GM12878 (cell line): ENCODE data around the gene LARGE1. TPM values are rescaled to one million over a fixed set of nuclear protein-coding genes. Genes with fewer than 3 reads are reported as not detected.

ENCODE experiments used
- ATAC-seq: fragments of 200-7000 bp; cut with Tn5 transposase; 3 replicates; pipeline ENCODE4 v1.9.1; 2020; ENCODE audit warnings: mild to moderate bottlenecking, moderate library complexity
- BruUV-seq: library from RNA; stranded (reverse); fragments of 400-500 nt; replicated peaks from 2 replicates; lab custom pipeline; 2021; lab: Mats Ljungman, UMichigan
- CTCF ChIA-PET: fragments of 300-600 bp; sonication (Branson Sonifier 250); formaldehyde crosslinking; extraction: SDS; loops from one replicate; lab custom pipeline; 2021; ENCODE audit warnings: inconsistent platforms; lab: Yijun Ruan, JAX
- POLR2A ChIA-PET: fragments of 350-600 bp; formaldehyde crosslinking; extraction: SDS; loops from one replicate; lab custom pipeline; 2021; ENCODE audit warnings: inconsistent platforms; lab: Charles Lee
- RAD21 ChIA-PET: fragments of 300-600 bp; sonication (Branson Sonifier 250); formaldehyde crosslinking; loops from one replicate; lab custom pipeline; 2023; ENCODE audit warnings: antibody characterized with exemption; ENCODE audit not compliant: unreplicated experiment; lab: Charles Lee
- SMC1A ChIA-PET: fragments of 300-600 bp; sonication (Branson Sonifier 250); formaldehyde crosslinking; loops from one replicate; lab custom pipeline; 2023; ENCODE audit not compliant: unreplicated experiment, uncharacterized antibody; lab: Charles Lee
- DNase-seq: peaks from one replicate; pipeline ENCODE4 v3.0.0-alpha.2; 2011; ENCODE audit warnings: low read depth, low spot score
- FAIRE-seq: peaks from 3 replicates; lab custom pipeline; 2011; peaks lifted over from hg19 to GRCh38; lab: Jason Lieb, UNC
- H2AFZ ChIP-seq: 2 replicates; pipeline ENCODE4 v1.6.0; 2011; ENCODE audit warnings: low read depth, low read length, control low read depth; ENCODE audit not compliant: control insufficient read depth
- H3K27ac ChIP-seq: 2 replicates; pipeline ENCODE4 v1.5.1; 2011; ENCODE audit warnings: control low read depth; ENCODE audit not compliant: control insufficient read depth, insufficient read depth
- H3K27me3 ChIP-seq, 2 experiments: replicated peaks in 1 of 2; 2 replicates each; pipeline versions ENCODE4 v1.6.0 to v1.6.1; 2011; ENCODE audit warnings: low read length in 1 of 2; ENCODE audit not compliant: control insufficient read depth in 2 of 2, insufficient read depth in 2 of 2
- H3K36me3 ChIP-seq, 2 experiments: 2 replicates each; pipeline ENCODE4 v1.5.1; 2011; ENCODE audit warnings: low read length in 1 of 2; ENCODE audit not compliant: control insufficient read depth in 2 of 2, insufficient read depth in 2 of 2
- H3K4me1 ChIP-seq: 2 replicates; pipeline ENCODE4 v1.6.1; 2011; ENCODE audit warnings: mild to moderate bottlenecking, low read length, moderate library complexity, mixed read lengths; ENCODE audit not compliant: control insufficient read depth, insufficient read depth
- H3K4me2 ChIP-seq: 2 replicates; pipeline ENCODE4 v1.6.0; 2011; ENCODE audit warnings: control low read depth; ENCODE audit not compliant: control insufficient read depth, insufficient read depth
- H3K4me3 ChIP-seq: fragments of 200-600 bp; sonication (generic); 2 replicates; pipeline ENCODE4 v1.5.1; 2016
- H3K79me2 ChIP-seq: 2 replicates; pipeline ENCODE4 v1.6.0; 2011; ENCODE audit warnings: low read length; ENCODE audit not compliant: control insufficient read depth, insufficient read depth
- H3K9ac ChIP-seq: 2 replicates; pipeline ENCODE4 v1.8.0; 2011; ENCODE audit warnings: low read length, control low read depth, mixed read lengths; ENCODE audit not compliant: control insufficient read depth, insufficient read depth
- H3K9me3 ChIP-seq: replicated peaks from 3 replicates; pipeline ENCODE4 v1.5.1; 2011; ENCODE audit warnings: mild to moderate bottlenecking, low read length; ENCODE audit not compliant: control insufficient read depth, insufficient read depth
- H4K20me1 ChIP-seq: 2 replicates; pipeline ENCODE4 v1.6.0; 2011; ENCODE audit not compliant: control insufficient read depth, insufficient read depth
- ATF3 ChIP-seq: IDR thresholded peaks from 2 replicates; pipeline ENCODE4 v1.6.1; 2011; ENCODE audit warnings: low read depth, mild to moderate bottlenecking, low read length, moderate library complexity, borderline replicate concordance; ENCODE audit errors: extremely low read depth
- BCL11A ChIP-seq: IDR thresholded peaks from 2 replicates; pipeline ENCODE4 v1.6.1; 2011; ENCODE audit warnings: low read depth, low read length
- BRCA1 ChIP-seq: IDR thresholded peaks from 2 replicates; pipeline ENCODE4 v1.6.1; 2011; ENCODE audit warnings: low read depth, low read length, improper control_type of control experiment
- IKZF2 ChIP-seq, 2 experiments: fragments of 450-650 bp; IDR thresholded peaks; 2 replicates each; pipeline ENCODE4 v1.6.1; 2017; ENCODE audit warnings: mild to moderate bottlenecking in 2 of 2, moderate library complexity in 2 of 2
- IRF5 ChIP-seq: fragments of 450-650 bp; IDR thresholded peaks from 2 replicates; pipeline ENCODE4 v1.6.1; 2017; ENCODE audit warnings: borderline replicate concordance
- MEF2A ChIP-seq: IDR thresholded peaks from 2 replicates; pipeline ENCODE4 v1.6.1; 2011; ENCODE audit warnings: low read depth, mild to moderate bottlenecking, low read length, moderate library complexity; ENCODE audit not compliant: insufficient read depth
- NR2F1 ChIP-seq: fragments of 450-650 bp; conservative IDR thresholded peaks from 2 replicates; pipeline ENCODE4 v1.6.1; 2017; ENCODE audit warnings: mild to moderate bottlenecking
- PRDM15 ChIP-seq: fragments of 450-650 bp; formaldehyde crosslinking; IDR thresholded peaks from 2 replicates; pipeline ENCODE4 v1.4.0; 2020; ENCODE audit warnings: mild to moderate bottlenecking, moderate library complexity
- RBBP5 ChIP-seq: fragments of 200-600 bp; sonication (generic); conservative IDR thresholded peaks from 2 replicates; pipeline ENCODE4 v1.6.1; 2016
- SRF ChIP-seq, 2 experiments: IDR thresholded peaks; 2 replicates each; pipeline ENCODE4 v1.6.1; 2011; ENCODE audit warnings: low read depth in 2 of 2, low read length in 2 of 2, mild to moderate bottlenecking in 1 of 2, moderate library complexity in 1 of 2
- STAT1 ChIP-seq: fragments of 450-650 bp; conservative IDR thresholded peaks from 2 replicates; pipeline ENCODE4 v1.6.1; 2014; ENCODE audit warnings: antibody characterized with exemption, mild to moderate bottlenecking
- WRNIP1 ChIP-seq: IDR thresholded peaks from 2 replicates; pipeline ENCODE4 v1.6.1; 2011; ENCODE audit warnings: low read depth, low read length, improper control_type of control experiment, borderline replicate concordance
- ZSCAN29 ChIP-seq: fragments of 450-650 bp; IDR thresholded peaks from 2 replicates; pipeline ENCODE4 v1.6.1; 2017; ENCODE audit warnings: mild to moderate bottlenecking, moderate library complexity
- WGBS: methylation state at CpG from one replicate; pipeline ENCODE4 v1.1.6; 2016; ENCODE audit warnings: low lambda C conversion rate; ENCODE audit not compliant: insufficient replicate concordance, insufficient coverage; ENCODE audit errors: missing lambda C conversion rate; 5-methylcytosine and 5-hydroxymethylcytosine counted together
- in situ Hi-C: fragments of 300-500 bp; cut with MboI; formaldehyde crosslinking; loops from 9 replicates; pipeline ENCODE4 v1.14.3; 2018; ENCODE audit warnings: mixed read lengths
- intact Hi-C: fragments of 100-400 bp; cut with micrococcal nuclease; formaldehyde crosslinking; loops from one replicate; pipeline ENCODE4 v1.14.2; 2022; ENCODE audit not compliant: unreplicated experiment
- polyA plus RNA-seq, 11 experiments: library from polyadenylated mRNA; depleted of rRNA in 4 of 11; unstranded in 6 of 11; stranded (reverse) in 5 of 11; fragments of >200 nt; fragmentation: Nextera tagmentation in 4 of 11; fragmentation: Illumina TruSeq in 1 of 11; extraction: Ambion mirVana in 4 of 11; extraction: Trizol in 1 of 11; gene quantifications; 1 replicate in 1 of 11; 2 replicates in 10 of 11; pipeline versions ENCODE4 v1.2.1 to v1.2.3, GENCODE V29; 2011 to 2016; ENCODE audit warnings: inconsistent platforms in 2 of 11, missing spikeins in 2 of 11, low read depth in 1 of 11
- total RNA-seq, 4 experiments: library from RNA; depleted of rRNA in 3 of 4; stranded (reverse); fragments of >200 nt in 3 of 4; fragmentation: Illumina TruSeq in 1 of 4; extraction: Trizol in 1 of 4; gene quantifications; 2 replicates each; pipeline versions ENCODE4 v1.2.1 to v1.2.3, GENCODE V29; 2013 to 2021

LARGE1 gene
- total and polyA plus RNA-seq, 10 of the 15 experiments (the other 5 are each of a cell fraction or from before 2014, with no cell fraction given): 3.2 to 41.4 (median 17.3) TPM

GRCh38 chr22:33932997-33933396, 12.7 kb upstream of the LARGE1 start:
- ChIA-PET SMC1A (no interaction called here), CTCF (no interaction called here), POLR2A (no interaction called here), RAD21 (no interaction called here)
- Histone ChIP-seq H2AFZ (no peak overlapping the region), H3K4me3 (no peak overlapping the region), H3K9ac (no peak overlapping the region), H3K36me3 (no peaks in the 10 kb centered on the region), H4K20me1 (no peaks in the 10 kb centered on the region), H3K9me3 (no peaks in the 10 kb centered on the region), H3K79me2 (no peaks in the 10 kb centered on the region), H3K27me3 (no peaks in the 10 kb centered on the region), H3K27ac (no peak overlapping the region), H3K4me2 (no peak overlapping the region), H3K4me1 (no peaks in the 10 kb centered on the region)
- 19% methylated on average over 2 of the region's 2 CpGs for WGBS
- intact Hi-C loops: no loop called here
- no peak for ATAC-seq
- FAIRE-seq: no peak
- in situ Hi-C loops: loop anchor here (10.0 kb wide), 1 partner anchor 1092 kb away; no protein-coding TSS in a partner anchor
- no peak for TF ChIP-seq BCL11A
- DNase-seq: no peak
- no TSS peak for BruUV-seq

GRCh38 chr22:33931406-33931805, 11.1 kb upstream of the LARGE1 start:
- Histone ChIP-seq H3K27ac (no peak overlapping the region), H3K9me3 (no peaks in the 10 kb centered on the region), H3K36me3 (no peaks in the 10 kb centered on the region), H4K20me1 (no peaks in the 10 kb centered on the region), H3K79me2 (no peaks in the 10 kb centered on the region), H3K27me3 (no peaks in the 10 kb centered on the region), H3K4me1 (no peaks in the 10 kb centered on the region), H3K9ac (no peak overlapping the region), H2AFZ (no peak overlapping the region), H3K4me2 (no peak overlapping the region), H3K4me3 (no peak overlapping the region)
- CTCF ChIA-PET: interaction anchor here (1.3 kb wide), 1 partner anchor 9 kb away, joined by 3 read pairs; no protein-coding TSS in a partner anchor
- ATAC-seq (no peak), FAIRE-seq (no peak), DNase-seq (no peak)
- POLR2A ChIA-PET: no interaction called here
- in situ Hi-C loops (loop anchor here (10.0 kb wide), 1 partner anchor 1093 kb away; no protein-coding TSS in a partner anchor), intact Hi-C loops (no loop called here)
- BruUV-seq: no TSS peak
- RAD21 ChIA-PET: interaction anchor here (0.6 kb wide), 1 partner anchor 9 kb away, joined by 3 read pairs; no protein-coding TSS in a partner anchor
- 86% methylated on average over 1 of the region's 1 CpG for WGBS
- SMC1A ChIA-PET: no interaction called here
- TF ChIP-seq SRF (IDR thresholded peaks at IDR 0.05; ENCODE audit: low read depth in 2 of 2, low read length in 2 of 2): no peak
- no peak for TF ChIP-seq ATF3
- TF ChIP-seq MEF2A: no peak
- TF ChIP-seq WRNIP1: no peak
- TF ChIP-seq STAT1: no peak
- no peak for TF ChIP-seq RBBP5
- TF ChIP-seq IRF5: no peak
- TF ChIP-seq PRDM15: no peak
- TF ChIP-seq ZSCAN29: no peak
- TF ChIP-seq NR2F1: no peak
- no peak for TF ChIP-seq BRCA1
- TF ChIP-seq IKZF2 (IDR thresholded peaks at IDR 0.05): no peak
